Epithelial cell of esophagus (primary cell): ENCODE results near the gene MRTFB.

Experiments used
- DNase-seq: peaks from one replicate; pipeline ENCODE4 v3.0.0; 2010; ENCODE audit warnings: low read depth
- H3K4me3 ChIP-seq: 2 replicates; pipeline ENCODE4 v1.5.1; 2011; ENCODE audit warnings: mild to moderate bottlenecking, low read length, control low read depth
- CTCF ChIP-seq: IDR thresholded peaks from 2 replicates; pipeline ENCODE4 v1.5.1; 2011; ENCODE audit warnings: low read depth, mild to moderate bottlenecking, low read length, control low read depth, inconsistent platforms; ENCODE audit not compliant: insufficient read depth; ENCODE audit errors: missing control alignments

MRTFB gene

GRCh38 chr16:14280541-14280940, 209.4 kb downstream of the MRTFB start:
- TF ChIP-seq CTCF = no peak
- no peak for DNase-seq
- H3K4me3 ChIP-seq = no peak overlapping the region

GRCh38 chr16:14283786-14284185, 212.7 kb downstream of the MRTFB start:
- no peak for TF ChIP-seq CTCF
- no peak overlapping the region for H3K4me3 ChIP-seq
- no peak for DNase-seq

GRCh38 chr16:14284371-14284770, 213.3 kb downstream of the MRTFB start:
- no peak for TF ChIP-seq CTCF
- no peak overlapping the region for H3K4me3 ChIP-seq
- no peak for DNase-seq

- DNase-seq = peak; percentile 76
- TF ChIP-seq CTCF = peak; percentile 48
- H3K4me3 ChIP-seq = peak overlapping the region; percentile 84
These were observed 213.9 kb downstream of the MRTFB start for GRCh38 chr16:14284930-14285512.

- TF ChIP-seq CTCF = no peak
- H3K4me3 ChIP-seq = peak overlapping the region; percentile 84
- DNase-seq = peak; percentile 90
These were observed 214.6 kb downstream of the MRTFB start for GRCh38 chr16:14285513-14286367.

GRCh38 chr16:14286368-14287230, 215.5 kb downstream of the MRTFB start:
- no peak for TF ChIP-seq CTCF
- H3K4me3 ChIP-seq = peak overlapping the region; percentile 84
- DNase-seq = no peak
